Measurements from ENCODE around the gene MTG2.

DNA sequence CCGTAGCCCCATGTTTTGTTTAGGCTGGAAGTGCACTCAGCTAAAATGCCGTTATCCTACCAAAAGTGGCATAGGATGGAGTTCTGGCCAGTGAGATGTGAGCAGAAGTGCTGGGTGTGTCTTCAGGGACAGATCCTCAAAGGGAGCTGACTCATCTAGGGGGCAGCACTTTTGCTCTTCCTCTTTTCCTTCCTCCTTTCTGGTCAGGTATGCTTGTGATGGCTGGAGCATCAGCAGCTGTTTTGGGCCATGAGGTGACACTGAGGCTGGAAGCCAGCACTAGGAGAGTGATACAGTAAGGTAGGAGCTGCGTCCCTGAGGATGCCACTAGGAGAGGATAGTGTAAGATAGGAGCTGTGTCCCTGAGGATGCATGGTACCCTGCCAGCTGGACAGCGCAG is 50.9 kb downstream of the MTG2 start:
- TF ChIP-seq, protein P1, sequence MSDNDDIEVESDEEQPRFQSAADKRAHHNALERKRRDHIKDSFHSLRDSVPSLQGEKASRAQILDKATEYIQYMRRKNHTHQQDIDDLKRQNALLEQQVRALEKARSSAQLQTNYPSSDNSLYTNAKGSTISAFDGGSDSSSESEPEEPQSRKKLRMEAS (IDR thresholded peaks at IDR 0.05), result no peak
- TF ChIP-seq EP300 (IDR thresholded peaks at IDR 0.05; ENCODE audit: borderline replicate concordance in 1 of 2, low read depth in 2 of 2, low read length in 2 of 2) (no peak), RAD21 (IDR thresholded peaks at IDR 0.05 in 1 of 2, conservative IDR thresholded peaks at IDR 0.05 in 1 of 2; ENCODE audit: low read depth in 2 of 2, low read length in 2 of 2) (no peak), EZH2 (IDR thresholded peaks at IDR 0.05; ENCODE audit: low read depth, low read length, severe bottlenecking) (no peak), SP1 (IDR thresholded peaks at IDR 0.05; ENCODE audit: low read depth, low read length) (no peak), PHF8 (conservative IDR thresholded peaks at IDR 0.05; ENCODE audit: low read depth, low read length) (no peak), HDAC2 (IDR thresholded peaks at IDR 0.05; ENCODE audit: borderline replicate concordance in 1 of 2, low read depth in 2 of 2, low read length in 2 of 2) (0 out of 4 replicates have a peak, but pooled peaks of 1 of the 2 experiments have one; percentile 45), RXRA (IDR thresholded peaks at IDR 0.05; ENCODE audit: insufficient read depth, low read depth, low read length) (no peak), TAF1 (IDR thresholded peaks at IDR 0.05; ENCODE audit: low read depth, low read length) (no peak)
- TF ChIP-seq, protein P2, sequence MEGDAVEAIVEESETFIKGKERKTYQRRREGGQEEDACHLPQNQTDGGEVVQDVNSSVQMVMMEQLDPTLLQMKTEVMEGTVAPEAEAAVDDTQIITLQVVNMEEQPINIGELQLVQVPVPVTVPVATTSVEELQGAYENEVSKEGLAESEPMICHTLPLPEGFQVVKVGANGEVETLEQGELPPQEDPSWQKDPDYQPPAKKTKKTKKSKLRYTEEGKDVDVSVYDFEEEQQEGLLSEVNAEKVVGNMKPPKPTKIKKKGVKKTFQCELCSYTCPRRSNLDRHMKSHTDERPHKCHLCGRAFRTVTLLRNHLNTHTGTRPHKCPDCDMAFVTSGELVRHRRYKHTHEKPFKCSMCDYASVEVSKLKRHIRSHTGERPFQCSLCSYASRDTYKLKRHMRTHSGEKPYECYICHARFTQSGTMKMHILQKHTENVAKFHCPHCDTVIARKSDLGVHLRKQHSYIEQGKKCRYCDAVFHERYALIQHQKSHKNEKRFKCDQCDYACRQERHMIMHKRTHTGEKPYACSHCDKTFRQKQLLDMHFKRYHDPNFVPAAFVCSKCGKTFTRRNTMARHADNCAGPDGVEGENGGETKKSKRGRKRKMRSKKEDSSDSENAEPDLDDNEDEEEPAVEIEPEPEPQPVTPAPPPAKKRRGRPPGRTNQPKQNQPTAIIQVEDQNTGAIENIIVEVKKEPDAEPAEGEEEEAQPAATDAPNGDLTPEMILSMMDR (IDR thresholded peaks at IDR 0.05; ENCODE audit: control extremely low read depth in 1 of 3, insufficient read depth in 1 of 3, low read depth in 1 of 3, low read length in 3 of 3), result no peak
